HCT116 (cell line): ENCODE results near the gene NKX6-2. TPM values are rescaled to one million over a fixed set of nuclear protein-coding genes. Genes with fewer than 3 reads are reported as not detected.

ENCODE experiments used
- ATAC-seq: fragments of 200-7000 bp; cut with Tn5 transposase; 2 replicates; pipeline ENCODE4 v1.9.1; 2020; ENCODE audit warnings: mild to moderate bottlenecking, moderate library complexity
- BruUV-seq: library from RNA; stranded (reverse); fragments of 400-500 nt; replicated peaks from 2 replicates; lab custom pipeline; 2021; lab: Mats Ljungman, UMichigan
- CTCF ChIA-PET: fragments of 300-600 bp; sonication (Branson Sonifier 250); formaldehyde crosslinking; loops from one replicate; lab custom pipeline; 2021; ENCODE audit warnings: antibody characterized with exemption; lab: Charles Lee
- POLR2A ChIA-PET: fragments of 300-600, 350-600 bp; sonication (Branson Sonifier 250); formaldehyde crosslinking; loops from one replicate; lab custom pipeline; 2021; ENCODE audit warnings: antibody characterized with exemption; lab: Charles Lee
- RAD21 ChIA-PET, 2 experiments: fragments of 300-600 bp; sonication (Branson Sonifier 250); formaldehyde crosslinking; loops; one replicate each; lab custom pipeline; 2023; ENCODE audit warnings: low total read pairs in 2 of 2; ENCODE audit not compliant: uncharacterized antibody in 2 of 2, unreplicated experiment in 2 of 2, low non-redundant PET in 1 of 2; lab: Charles Lee
- DNase-seq: peaks from one replicate; pipeline ENCODE4 v3.0.0-alpha.2; 2010; ENCODE audit warnings: low read depth, low spot score
- H2AFZ ChIP-seq: fragments of 200-600 bp; shearing (Covaris generic), sonication (generic); 2 replicates; pipeline ENCODE4 v1.6.1; 2017; ENCODE audit warnings: low read depth, mixed run types, mixed read lengths, antibody characterized with exemption, low read length; ENCODE audit not compliant: poor library complexity, severe bottlenecking
- H3K27ac ChIP-seq: 2 replicates; pipeline ENCODE4 v1.5.1; 2012; ENCODE audit warnings: low read depth, low read length
- H3K27me3 ChIP-seq: fragments of 200-600 bp; sonication (generic); 2 replicates; pipeline ENCODE4 v1.6.1; 2016; ENCODE audit warnings: mixed run types, low read length, mixed read lengths; ENCODE audit not compliant: insufficient read depth
- H3K36me3 ChIP-seq, 2 experiments: fragments of 200-500 bp in 1 of 2; fragments of 200-600 bp in 1 of 2; sonication (Bioruptor generic) in 1 of 2; sonication (generic) in 1 of 2; 2 replicates each; pipeline versions ENCODE4 v1.5.1 to v1.6.1; 2014 to 2016; ENCODE audit warnings: low read length in 2 of 2, inconsistent platforms in 1 of 2, mixed read lengths in 1 of 2, mixed run types in 1 of 2; ENCODE audit not compliant: insufficient read depth in 2 of 2, control insufficient read depth in 1 of 2
- H3K4me1 ChIP-seq, 2 experiments: fragments of 200-600 bp in 1 of 2; sonication (generic) in 1 of 2; 2 replicates each; pipeline versions ENCODE4 v1.5.1 to v1.6.1; 2012 to 2017; ENCODE audit warnings: low read length in 2 of 2, inconsistent platforms in 1 of 2, mild to moderate bottlenecking in 1 of 2, mixed read lengths in 1 of 2, mixed run types in 1 of 2, moderate library complexity in 1 of 2; ENCODE audit not compliant: insufficient read depth in 2 of 2, control insufficient read depth in 1 of 2
- H3K4me2 ChIP-seq: fragments of 200-600 bp; sonication (generic); 2 replicates; pipeline ENCODE4 v1.6.1; 2017; ENCODE audit warnings: mixed run types, low read length, mixed read lengths
- H3K4me3 ChIP-seq, 2 experiments: fragments of 200-600 bp in 1 of 2; sonication (generic) in 1 of 2; replicated peaks in 1 of 2; 2 replicates each; pipeline ENCODE4 v1.5.1; 2011 to 2016; ENCODE audit warnings: low read length in 2 of 2, control low read depth in 1 of 2, low read depth in 1 of 2, mild to moderate bottlenecking in 1 of 2, mixed read lengths in 1 of 2, mixed run types in 1 of 2
- H3K79me2 ChIP-seq: fragments of 200-600 bp; sonication (generic); 2 replicates; pipeline ENCODE4 v1.6.1; 2017; ENCODE audit warnings: mild to moderate bottlenecking, mixed run types, low read length, moderate library complexity, mixed read lengths; ENCODE audit not compliant: insufficient read depth
- H3K9ac ChIP-seq: fragments of 200-600 bp; sonication (generic); 2 replicates; pipeline ENCODE4 v1.6.1; 2016; ENCODE audit warnings: low read length, mixed read lengths
- H3K9me2 ChIP-seq: fragments of 200-600 bp; sonication (generic), shearing (Covaris generic); 2 replicates; pipeline ENCODE4 v1.6.1; 2017; ENCODE audit warnings: mixed run types, mild to moderate bottlenecking, moderate library complexity; ENCODE audit not compliant: insufficient read depth
- H3K9me3 ChIP-seq, 2 experiments: fragments of 200-500 bp in 1 of 2; fragments of 200-600 bp in 1 of 2; sonication (Bioruptor generic) in 1 of 2; sonication (generic) in 1 of 2; 2 replicates each; pipeline ENCODE4 v1.6.1; 2014 to 2017; ENCODE audit warnings: low read length in 2 of 2, mixed read lengths in 2 of 2, inconsistent platforms in 1 of 2, low read depth in 1 of 2, mild to moderate bottlenecking in 1 of 2, mixed run types in 1 of 2, moderate library complexity in 1 of 2; ENCODE audit not compliant: control insufficient read depth in 1 of 2, insufficient read depth in 1 of 2
- H4K20me1 ChIP-seq: fragments of 200-600 bp; sonication (generic), shearing (Covaris generic); 2 replicates; pipeline ENCODE4 v1.6.1; 2017; ENCODE audit warnings: mixed run types, mild to moderate bottlenecking, moderate library complexity; ENCODE audit not compliant: insufficient read depth
- ELF1 ChIP-seq: IDR thresholded peaks from 2 replicates; pipeline ENCODE4 v1.6.1; 2012; ENCODE audit warnings: low read depth, borderline replicate concordance
- EZH2 ChIP-seq: fragments of 200-600 bp; sonication (generic); IDR thresholded peaks from 2 replicates; pipeline ENCODE4 v1.6.1; 2017; ENCODE audit warnings: antibody characterized with exemption, mixed run types
- EZH2phosphoT487 ChIP-seq: fragments of 200-600 bp; IDR thresholded peaks from 2 replicates; pipeline ENCODE4 v1.6.1; 2018; ENCODE audit warnings: antibody characterized with exemption, borderline replicate concordance
- FOSL1 ChIP-seq: IDR thresholded peaks from 2 replicates; pipeline ENCODE4 v1.6.1; 2012; ENCODE audit warnings: low read depth
- JUND ChIP-seq: IDR thresholded peaks from 2 replicates; pipeline ENCODE4 v1.6.1; 2012
- POLR2A ChIP-seq: IDR thresholded peaks from 2 replicates; pipeline ENCODE4 v1.7.0; 2011; ENCODE audit warnings: borderline replicate concordance; ENCODE audit not compliant: insufficient read depth, insufficient read length; ENCODE audit errors: extremely low read depth
- intact Hi-C: fragments of 100-400 bp; cut with micrococcal nuclease; formaldehyde crosslinking; loops from 2 replicates; pipeline ENCODE4 v1.10.0; 2022
- total RNA-seq: library from RNA; stranded (reverse); gene quantifications from one replicate; pipeline ENCODE4 v1.2.1, GENCODE V29; 2021; ENCODE audit not compliant: unreplicated experiment
- TF ChIP-seq, protein P1 (sequence below), 3 experiments: fragments of 200-600 bp in 1 of 3; sonication (generic) in 1 of 3; IDR thresholded peaks in 2 of 3; conservative IDR thresholded peaks in 1 of 3; 2 replicates each; pipeline ENCODE4 v1.5.1; 2012 to 2017; ENCODE audit warnings: low read depth in 2 of 3, low read length in 2 of 3, antibody characterized with exemption in 1 of 3, borderline replicate concordance in 1 of 3, control low read depth in 1 of 3, mild to moderate bottlenecking in 1 of 3, mixed read lengths in 1 of 3, mixed run types in 1 of 3, moderate library complexity in 1 of 3; ENCODE audit not compliant: insufficient read depth in 1 of 3
- TF ChIP-seq, protein P2 (sequence below): IDR thresholded peaks from 2 replicates; pipeline ENCODE4 v1.6.1; 2012
- TF ChIP-seq, protein P3 (sequence below): IDR thresholded peaks from 2 replicates; pipeline ENCODE4 v1.6.1; 2011; ENCODE audit warnings: mild to moderate bottlenecking, low read length, moderate library complexity; ENCODE audit not compliant: insufficient replicate concordance; ENCODE audit errors: extremely low read depth
- TF ChIP-seq, protein P4 (sequence below): IDR thresholded peaks from 2 replicates; pipeline ENCODE4 v1.6.1; 2012

NKX6-2 gene
- total RNA-seq, 1 experiment from 2014 or later, result not detected

GRCh38 chr10:132765435-132765834 lies 20.5 kb downstream of the NKX6-2 start:
- BruUV-seq, result no TSS peak
- POLR2A ChIA-PET, result no interaction called here
- Histone ChIP-seq H3K79me2 (no peaks in the 10 kb centered on the region), H3K27ac (no peak overlapping the region), H3K4me3 (no peak overlapping the region), H2AFZ (no peak overlapping the region), H3K9me2 (no peaks in the 10 kb centered on the region), H3K4me2 (no peak overlapping the region), H3K27me3 (no peaks in the 10 kb centered on the region), H4K20me1 (no peaks in the 10 kb centered on the region), H3K9ac (no peak overlapping the region), H3K9me3 (no peaks in the 10 kb centered on the region), H3K36me3 (no peaks in the 10 kb centered on the region), H3K4me1 (no peaks in the 10 kb centered on the region)
- no peak for ATAC-seq
- CTCF ChIA-PET, result no interaction called here
- intact Hi-C loops, result no loop called here
- RAD21 ChIA-PET, result no interaction called here
- TF ChIP-seq, protein P1, sequence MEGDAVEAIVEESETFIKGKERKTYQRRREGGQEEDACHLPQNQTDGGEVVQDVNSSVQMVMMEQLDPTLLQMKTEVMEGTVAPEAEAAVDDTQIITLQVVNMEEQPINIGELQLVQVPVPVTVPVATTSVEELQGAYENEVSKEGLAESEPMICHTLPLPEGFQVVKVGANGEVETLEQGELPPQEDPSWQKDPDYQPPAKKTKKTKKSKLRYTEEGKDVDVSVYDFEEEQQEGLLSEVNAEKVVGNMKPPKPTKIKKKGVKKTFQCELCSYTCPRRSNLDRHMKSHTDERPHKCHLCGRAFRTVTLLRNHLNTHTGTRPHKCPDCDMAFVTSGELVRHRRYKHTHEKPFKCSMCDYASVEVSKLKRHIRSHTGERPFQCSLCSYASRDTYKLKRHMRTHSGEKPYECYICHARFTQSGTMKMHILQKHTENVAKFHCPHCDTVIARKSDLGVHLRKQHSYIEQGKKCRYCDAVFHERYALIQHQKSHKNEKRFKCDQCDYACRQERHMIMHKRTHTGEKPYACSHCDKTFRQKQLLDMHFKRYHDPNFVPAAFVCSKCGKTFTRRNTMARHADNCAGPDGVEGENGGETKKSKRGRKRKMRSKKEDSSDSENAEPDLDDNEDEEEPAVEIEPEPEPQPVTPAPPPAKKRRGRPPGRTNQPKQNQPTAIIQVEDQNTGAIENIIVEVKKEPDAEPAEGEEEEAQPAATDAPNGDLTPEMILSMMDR (IDR thresholded peaks at IDR 0.05 in 2 of 3, conservative IDR thresholded peaks at IDR 0.05 in 1 of 3; ENCODE audit: borderline replicate concordance in 1 of 3, insufficient read depth in 1 of 3, low read depth in 2 of 3, low read length in 2 of 3), result no peak
- TF ChIP-seq, protein P2, sequence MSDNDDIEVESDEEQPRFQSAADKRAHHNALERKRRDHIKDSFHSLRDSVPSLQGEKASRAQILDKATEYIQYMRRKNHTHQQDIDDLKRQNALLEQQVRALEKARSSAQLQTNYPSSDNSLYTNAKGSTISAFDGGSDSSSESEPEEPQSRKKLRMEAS, result no peak
- TF ChIP-seq JUND (no peak), EZH2 (no peak), POLR2A (no peak), EZH2phosphoT487 (no peak), ELF1 (no peak), FOSL1 (no peak)
- TF ChIP-seq, protein P3, sequence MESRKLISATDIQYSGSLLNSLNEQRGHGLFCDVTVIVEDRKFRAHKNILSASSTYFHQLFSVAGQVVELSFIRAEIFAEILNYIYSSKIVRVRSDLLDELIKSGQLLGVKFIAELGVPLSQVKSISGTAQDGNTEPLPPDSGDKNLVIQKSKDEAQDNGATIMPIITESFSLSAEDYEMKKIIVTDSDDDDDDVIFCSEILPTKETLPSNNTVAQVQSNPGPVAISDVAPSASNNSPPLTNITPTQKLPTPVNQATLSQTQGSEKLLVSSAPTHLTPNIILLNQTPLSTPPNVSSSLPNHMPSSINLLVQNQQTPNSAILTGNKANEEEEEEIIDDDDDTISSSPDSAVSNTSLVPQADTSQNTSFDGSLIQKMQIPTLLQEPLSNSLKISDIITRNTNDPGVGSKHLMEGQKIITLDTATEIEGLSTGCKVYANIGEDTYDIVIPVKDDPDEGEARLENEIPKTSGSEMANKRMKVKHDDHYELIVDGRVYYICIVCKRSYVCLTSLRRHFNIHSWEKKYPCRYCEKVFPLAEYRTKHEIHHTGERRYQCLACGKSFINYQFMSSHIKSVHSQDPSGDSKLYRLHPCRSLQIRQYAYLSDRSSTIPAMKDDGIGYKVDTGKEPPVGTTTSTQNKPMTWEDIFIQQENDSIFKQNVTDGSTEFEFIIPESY, result no peak
- TF ChIP-seq, protein P4, sequence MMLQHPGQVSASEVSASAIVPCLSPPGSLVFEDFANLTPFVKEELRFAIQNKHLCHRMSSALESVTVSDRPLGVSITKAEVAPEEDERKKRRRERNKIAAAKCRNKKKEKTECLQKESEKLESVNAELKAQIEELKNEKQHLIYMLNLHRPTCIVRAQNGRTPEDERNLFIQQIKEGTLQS, result no peak
- no peak for DNase-seq
